ENCODE measurements around the gene LRRFIP2.

- TF ChIP-seq CTCF (IDR thresholded peaks at IDR 0.05): no peak
- no peak for TF ChIP-seq POLR2A (IDR thresholded peaks at IDR 0.05)
Observed at GRCh38 chr3:37147666-37148065, 26.7 kb downstream of the LRRFIP2 start.
